Gastroesophageal sphincter (tissue), 4 donors: Measurements from ENCODE around the gene RBM24. TPM values are rescaled to one million over a fixed set of nuclear protein-coding genes. Genes with fewer than 3 reads are reported as not detected.
A peak's percentile ranks its signal among the peaks of the same experiment; 100 is the strongest.

ENCODE experiments used
- ATAC-seq: fragments of 150-250 bp; one replicate; pipeline ENCODE4 v1.9.1; 2016; ENCODE audit warnings: mild to moderate bottlenecking, moderate library complexity
- H3K27ac ChIP-seq, 4 donors: fragments of 200-600 bp; sonication (generic) in 3 of 4; 1 replicate in 3 of 4; 2 replicates in 1 of 4; pipeline ENCODE4 v1.5.1; 2016 to 2019
- H3K27me3 ChIP-seq: fragments of 200-600 bp; sonication (generic); one replicate; pipeline ENCODE4 v1.5.1; 2019
- H3K36me3 ChIP-seq, 2 donors: fragments of 200-600 bp; sonication (generic); one replicate each; pipeline ENCODE4 v1.5.1; 2019; ENCODE audit warnings: control low read depth in 1 of 2
- H3K4me1 ChIP-seq, 3 donors: fragments of 200-600 bp; sonication (generic); 1 replicate in 2 of 3; 2 replicates in 1 of 3; pipeline ENCODE4 v1.5.1; 2016 to 2019; ENCODE audit warnings: control low read depth in 2 of 3
- H3K4me3 ChIP-seq, 2 donors: fragments of 200-600 bp; sonication (generic); one replicate each; pipeline ENCODE4 v1.5.1; 2019; ENCODE audit warnings: mild to moderate bottlenecking in 1 of 2, moderate library complexity in 1 of 2
- H3K9me3 ChIP-seq, 3 donors: fragments of 200-600 bp; sonication (generic); one replicate each; pipeline ENCODE4 v1.5.1; 2017 to 2019; ENCODE audit warnings: control low read depth in 2 of 3
- CTCF ChIP-seq, 4 experiments: fragments of 200-600 bp in 2 of 4; fragments of 450-650 bp in 2 of 4; sonication (generic) in 1 of 4; IDR thresholded peaks; one replicate each; pipeline ENCODE4 v1.5.1; 2017 to 2019; ENCODE audit warnings: antibody characterized with exemption in 4 of 4, mild to moderate bottlenecking in 2 of 4, moderate library complexity in 2 of 4
- EP300 ChIP-seq: sonication (generic); formaldehyde crosslinking; IDR thresholded peaks from one replicate; pipeline ENCODE4 v1.6.1; 2017; ENCODE audit warnings: antibody characterized with exemption, mild to moderate bottlenecking
- POLR2A ChIP-seq, 2 donors: fragments of 450-650 bp; IDR thresholded peaks; one replicate each; pipeline ENCODE4 v1.6.1; 2017; ENCODE audit warnings: antibody characterized with exemption in 2 of 2, mild to moderate bottlenecking in 2 of 2, moderate library complexity in 1 of 2
- POLR2AphosphoS5 ChIP-seq: sonication (generic); formaldehyde crosslinking; IDR thresholded peaks from one replicate; pipeline ENCODE4 v1.6.1; 2017; ENCODE audit warnings: antibody characterized with exemption
- WGBS, 2 donors: methylation state at CpG; one replicate each; pipeline ENCODE4 v1.1.5; 2018; ENCODE audit warnings: low coverage in 1 of 2; 5-methylcytosine and 5-hydroxymethylcytosine counted together
- total RNA-seq, 4 donors: library from RNA; depleted of rRNA; stranded (reverse); fragments of >200 nt; gene quantifications; one replicate each; pipeline ENCODE4 v1.1.0, GENCODE V29; 2016

RBM24 gene
- total RNA-seq: 10 to 100 TPM in 3 of 4 donors, 1 to 10 TPM in 1; 4.7 to 32.0 (median 23.5) TPM

GRCh38 chr6:17281100-17281496 lies at the start of gene RBM24:
Gene RBM24 (plus strand): TSS chr6:17281361. CDS start chr6:17281582, 221 bp downstream.
- H3K27me3 ChIP-seq: no peaks in the 10 kb centered on the region
- WGBS, 2 donors: 0% methylated on average over 3 of the region's 46 CpGs; no CpG with 5 or more reads in 1 of the 2 donors
- H3K4me1 ChIP-seq: peaks cover 0 to 81% (median 3%) of the 10 kb centered on the region in 3 donors
- peak within 1 kb of the TSS; percentile 64 to 96 for H3K4me3 ChIP-seq
- peak in 3 of 4 experiments; percentile 44 to 54 (median 44) for TF ChIP-seq CTCF (IDR thresholded peaks at IDR 0.05)
- no peak for TF ChIP-seq POLR2A (IDR thresholded peaks at IDR 0.05)
- peak within 1 kb of the TSS; percentile 85 to 98 (median 96) for H3K27ac ChIP-seq
- peak; percentile 69 for ATAC-seq
- no peaks in the 10 kb centered on the region for H3K36me3 ChIP-seq
- no peaks in the 10 kb centered on the region for H3K9me3 ChIP-seq

- Histone ChIP-seq H3K27ac (no peak overlapping the region), H3K36me3 (no peaks in the 10 kb centered on the region), H3K9me3 (no peaks in the 10 kb centered on the region), H3K4me3 (no peak overlapping the region), H3K4me1 (no peaks in the 10 kb centered on the region), H3K27me3 (no peaks in the 10 kb centered on the region)
- no peak for TF ChIP-seq POLR2AphosphoS5
- no peak for TF ChIP-seq EP300
- TF ChIP-seq CTCF (IDR thresholded peaks at IDR 0.05): no peak
- no peak for TF ChIP-seq POLR2A (IDR thresholded peaks at IDR 0.05)
- ATAC-seq: no peak
- WGBS, 2 donors: 50 to 78% methylated on average over 1 of the region's 2 CpGs
Measured at GRCh38 chr6:17233531-17233930, 47.6 kb upstream of the RBM24 start.

- Histone ChIP-seq H3K27ac (no peak overlapping the region), H3K9me3 (peaks cover 0 to 5% (median 0%) of the 10 kb centered on the region in 3 donors), H3K27me3 (no peaks in the 10 kb centered on the region), H3K4me1 (no peaks in the 10 kb centered on the region), H3K36me3 (no peaks in the 10 kb centered on the region), H3K4me3 (no peak overlapping the region)
- TF ChIP-seq CTCF (IDR thresholded peaks at IDR 0.05): no peak
- 90 to 92% methylated on average over 2 of the region's 2 CpGs for WGBS, 2 donors
- no peak for ATAC-seq
Measured at GRCh38 chr6:17237246-17237645, 43.9 kb upstream of the RBM24 start.

- ATAC-seq: no peak
- no peak for TF ChIP-seq POLR2A (IDR thresholded peaks at IDR 0.05)
- no peak for TF ChIP-seq EP300
- no peak for TF ChIP-seq CTCF (IDR thresholded peaks at IDR 0.05)
- TF ChIP-seq POLR2AphosphoS5: no peak
- H3K27ac ChIP-seq: no peak overlapping the region
- 76 to 90% methylated on average over 4 of the region's 4 CpGs for WGBS, 2 donors
- no peaks in the 10 kb centered on the region for H3K27me3 ChIP-seq
- H3K9me3 ChIP-seq: peaks cover 0 to 5% (median 0%) of the 10 kb centered on the region in 3 donors
- no peaks in the 10 kb centered on the region for H3K36me3 ChIP-seq
- no peaks in the 10 kb centered on the region for H3K4me1 ChIP-seq
- no peak overlapping the region for H3K4me3 ChIP-seq
Measured at GRCh38 chr6:17239260-17239659, 41.9 kb upstream of the RBM24 start.

- no peak for ATAC-seq
- H3K4me3 ChIP-seq: no peak overlapping the region
- no peak for TF ChIP-seq CTCF (IDR thresholded peaks at IDR 0.05)
- no peak for TF ChIP-seq POLR2AphosphoS5
- no peak for TF ChIP-seq POLR2A (IDR thresholded peaks at IDR 0.05)
- TF ChIP-seq EP300: no peak
- H3K36me3 ChIP-seq: no peaks in the 10 kb centered on the region
- peaks cover 0 to 5% (median 0%) of the 10 kb centered on the region in 3 donors for H3K9me3 ChIP-seq
- H3K4me1 ChIP-seq: no peaks in the 10 kb centered on the region
- no peak overlapping the region for H3K27ac ChIP-seq
- no peaks in the 10 kb centered on the region for H3K27me3 ChIP-seq
- 67 to 94% methylated on average over 3 of the region's 3 CpGs for WGBS, 2 donors
Measured at GRCh38 chr6:17240803-17241500, 40.2 kb upstream of the RBM24 start.
